ENCODE results near the gene NBEAL1. TPM values are rescaled to one million over a fixed set of nuclear protein-coding genes. Genes with fewer than 3 reads are reported as not detected.
"Not testable (repeated sequence)": the region's sequence is repeated elsewhere in the genome, so short reads cannot be mapped to it uniquely, and the experiment has no call there.

NBEAL1 gene
- total and polyA plus RNA-seq, 7 experiments from 2014 or later: 6.2 to 15.9 (median 11.8) TPM

DNA sequence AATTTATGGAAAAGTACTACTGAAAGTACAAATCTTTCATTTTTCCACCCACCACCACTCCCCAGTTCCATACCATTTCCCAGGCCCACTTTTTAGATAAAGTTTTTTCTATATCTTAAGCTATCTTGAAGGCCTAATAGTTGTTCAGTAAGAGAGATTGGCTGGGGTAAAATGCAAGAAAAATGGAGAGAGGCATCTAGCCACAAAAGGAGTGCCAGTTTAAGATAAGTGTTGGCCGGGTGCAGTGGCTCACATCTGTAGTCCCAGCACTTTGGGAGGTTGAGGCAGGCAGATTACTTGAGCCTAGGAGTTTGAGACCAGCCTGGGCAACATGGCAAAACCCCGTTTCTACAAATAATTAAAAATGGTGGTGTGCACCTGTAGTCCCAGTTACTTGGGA lies 28.6 kb downstream of the NBEAL1 start:
- H3K36me3 ChIP-seq (ENCODE audit: control insufficient read depth in 2 of 3, insufficient read depth in 3 of 3, low read length in 3 of 3): peaks cover 0 to 4% (median 0%) of the 10 kb centered on the region in 3 experiments
- no peak for ATAC-seq
- Mint-ChIP-seq H3K4me3 (no peak overlapping the region), H3K27ac (no peak overlapping the region), H3K4me1 (no peaks in the 10 kb centered on the region), H3K36me3 (peaks cover 11 to 55% (median 29%) of the 10 kb centered on the region in 5 donors), H3K9me3 (no peaks in the 10 kb centered on the region), H3K27me3 (no peaks in the 10 kb centered on the region)
- H3K4me3 ChIP-seq (ENCODE audit: low read length): no peak overlapping the region
- H3K27ac ChIP-seq (ENCODE audit: low read depth, low read length): no peak overlapping the region
- no peak for DNase-seq
- intact Hi-C loops (cut with micrococcal nuclease): no loop called here
- H3K9me3 ChIP-seq (ENCODE audit: control insufficient read depth in 2 of 3, low read length in 3 of 3): no peaks in the 10 kb centered on the region
- no peaks in the 10 kb centered on the region for H3K4me1 ChIP-seq (ENCODE audit: control insufficient read depth in 2 of 2, insufficient read depth in 2 of 2, low read length in 2 of 2)
- ChIA-PET CTCF (no interaction called here), POLR2A (no interaction called here)
- H3K27me3 ChIP-seq (ENCODE audit: control insufficient read depth in 2 of 2, insufficient read depth in 2 of 2, low read length in 2 of 2): no peaks in the 10 kb centered on the region

DNA sequence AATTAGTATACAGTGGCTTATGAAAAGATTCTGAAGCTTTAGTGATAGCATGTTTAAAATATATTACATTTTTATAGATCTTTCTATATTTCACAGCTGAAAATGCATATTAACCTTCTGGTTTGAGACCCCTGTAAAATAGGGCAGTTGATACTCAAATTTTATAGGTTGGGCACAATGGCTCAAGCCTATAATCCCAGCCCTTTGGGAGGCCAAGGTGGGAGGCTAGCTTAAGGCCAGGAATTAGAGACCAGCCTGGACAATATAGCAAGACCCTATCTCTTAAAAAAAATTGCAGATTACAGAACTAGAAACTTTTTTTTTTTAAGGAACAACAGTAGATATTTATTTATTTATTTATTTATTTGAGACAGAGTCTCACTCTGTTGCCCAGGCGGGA lies 31.2 kb downstream of the NBEAL1 start:
- H3K27ac Mint-ChIP-seq: no peak overlapping the region
- POLR2A ChIA-PET: interaction anchor here (0.6 kb wide), 1 partner anchor 1742 kb away, joined by 5 read pairs; no protein-coding TSS in a partner anchor
- no peak for DNase-seq
- Histone ChIP-seq H3K27ac (ENCODE audit: low read depth, low read length) (no peak overlapping the region), H3K4me3 (ENCODE audit: low read length) (no peak overlapping the region), H3K9me3 (ENCODE audit: control insufficient read depth in 2 of 3, low read length in 3 of 3) (no peaks in the 10 kb centered on the region), H3K36me3 (ENCODE audit: control insufficient read depth in 2 of 3, insufficient read depth in 3 of 3, low read length in 3 of 3) (peaks cover 0 to 6% (median 0%) of the 10 kb centered on the region in 3 experiments), H3K27me3 (ENCODE audit: control insufficient read depth in 2 of 2, insufficient read depth in 2 of 2, low read length in 2 of 2) (no peaks in the 10 kb centered on the region), H3K4me1 (ENCODE audit: control insufficient read depth in 2 of 2, insufficient read depth in 2 of 2, low read length in 2 of 2) (no peaks in the 10 kb centered on the region)
- no peaks in the 10 kb centered on the region for H3K4me1 Mint-ChIP-seq
- no peaks in the 10 kb centered on the region for H3K27me3 Mint-ChIP-seq
- H3K36me3 Mint-ChIP-seq: peaks cover 5 to 48% (median 34%) of the 10 kb centered on the region in 5 donors
- H3K9me3 Mint-ChIP-seq: no peaks in the 10 kb centered on the region
- no peak for ATAC-seq
- H3K4me3 Mint-ChIP-seq: no peak overlapping the region
- CTCF ChIA-PET: no interaction called here
- intact Hi-C loops (cut with micrococcal nuclease): no loop called here

DNA sequence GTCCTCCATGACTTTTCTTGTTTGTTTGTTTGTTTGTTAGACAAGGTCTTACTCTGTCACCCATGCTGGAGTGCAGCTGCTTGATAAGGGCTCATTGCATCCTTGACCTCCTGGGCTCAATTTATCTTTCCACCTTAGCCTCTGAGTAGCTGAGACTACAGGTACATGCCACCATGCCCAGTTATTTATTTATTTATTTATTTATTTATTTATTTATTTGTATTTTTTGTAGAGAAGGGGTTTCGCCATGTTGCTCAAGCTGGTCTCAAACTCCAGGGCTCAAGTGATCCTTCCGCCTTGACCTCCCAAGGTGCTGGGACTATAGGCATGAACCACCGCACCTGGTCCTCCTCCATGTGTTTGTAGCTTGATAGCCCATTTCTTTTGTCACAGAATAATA lies 37.9 kb downstream of the NBEAL1 start:
- ATAC-seq (no peak), DNase-seq (no peak)
- no peaks in the 10 kb centered on the region for H3K9me3 ChIP-seq (ENCODE audit: control insufficient read depth in 2 of 3, low read length in 3 of 3)
- no peaks in the 10 kb centered on the region for H3K9me3 Mint-ChIP-seq
- ChIA-PET CTCF (no interaction called here), POLR2A (no interaction called here)
- intact Hi-C loops (cut with micrococcal nuclease): no loop called here
- no peaks in the 10 kb centered on the region for H3K4me1 Mint-ChIP-seq
- no peaks in the 10 kb centered on the region for H3K27me3 ChIP-seq (ENCODE audit: control insufficient read depth in 2 of 2, insufficient read depth in 2 of 2, low read length in 2 of 2)
- H3K27me3 Mint-ChIP-seq: no peaks in the 10 kb centered on the region
- H3K27ac Mint-ChIP-seq: no peak overlapping the region
- H3K4me1 ChIP-seq (ENCODE audit: control insufficient read depth in 2 of 2, insufficient read depth in 2 of 2, low read length in 2 of 2): no peaks in the 10 kb centered on the region
- H3K36me3 Mint-ChIP-seq: peaks cover 2 to 40% (median 21%) of the 10 kb centered on the region in 5 donors
- H3K4me3 ChIP-seq (ENCODE audit: low read length): no peak overlapping the region
- H3K36me3 ChIP-seq (ENCODE audit: control insufficient read depth in 2 of 3, insufficient read depth in 3 of 3, low read length in 3 of 3): peaks cover 0 to 7% (median 0%) of the 10 kb centered on the region in 3 experiments
- H3K4me3 Mint-ChIP-seq: no peak overlapping the region
- no peak overlapping the region for H3K27ac ChIP-seq (ENCODE audit: low read depth, low read length)

DNA sequence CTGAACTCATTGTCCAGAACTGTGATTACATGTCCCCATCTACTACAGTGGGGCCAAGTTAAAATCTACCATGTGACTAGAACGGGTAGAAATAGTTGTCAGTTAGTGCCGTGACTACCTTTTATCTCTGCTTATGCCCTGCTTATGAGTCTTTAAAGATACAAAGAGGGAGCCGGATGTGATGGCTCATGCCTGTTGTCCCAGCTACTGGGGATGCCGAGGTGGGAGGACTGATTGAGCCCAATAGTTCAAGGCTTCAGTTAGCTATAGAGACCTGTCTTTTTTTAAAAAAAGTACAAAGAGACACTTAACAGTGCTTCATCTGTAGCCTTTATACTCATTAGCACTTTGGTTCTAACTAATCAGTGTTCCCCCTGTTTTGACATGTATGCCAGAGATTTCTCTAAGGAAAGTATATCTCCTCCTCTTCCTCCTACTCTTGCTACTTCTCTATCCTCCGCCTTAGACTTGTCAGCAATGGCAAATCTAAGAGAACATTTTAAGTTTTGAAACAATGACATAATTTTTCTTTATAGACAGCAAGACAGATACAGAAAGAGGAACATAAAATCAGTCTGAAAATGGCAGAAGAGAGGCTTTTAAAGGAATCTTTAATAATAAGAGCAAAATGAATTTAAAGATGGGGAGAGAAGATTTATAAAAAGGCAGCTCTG lies 45.0 kb downstream of the NBEAL1 start:
- DNase-seq (no peak), ATAC-seq (no peak)
- Mint-ChIP-seq H3K4me1 (no peaks in the 10 kb centered on the region), H3K27me3 (no peaks in the 10 kb centered on the region), H3K36me3 (peaks cover 5 to 49% (median 34%) of the 10 kb centered on the region in 5 donors), H3K9me3 (no peaks in the 10 kb centered on the region), H3K27ac (no peak overlapping the region), H3K4me3 (no peak overlapping the region)
- ChIA-PET CTCF (no interaction called here), POLR2A (no interaction called here)
- intact Hi-C loops (cut with micrococcal nuclease): no loop called here
- H3K9me3 ChIP-seq (ENCODE audit: control insufficient read depth in 2 of 3, low read length in 3 of 3): no peaks in the 10 kb centered on the region
- no peak overlapping the region for H3K27ac ChIP-seq (ENCODE audit: low read depth, low read length)
- no peak overlapping the region for H3K4me3 ChIP-seq (ENCODE audit: low read length)
- peaks cover 4 to 6% (median 4%) of the 10 kb centered on the region in 3 experiments for H3K36me3 ChIP-seq (ENCODE audit: control insufficient read depth in 2 of 3, insufficient read depth in 3 of 3, low read length in 3 of 3)
- H3K27me3 ChIP-seq (ENCODE audit: control insufficient read depth in 2 of 2, insufficient read depth in 2 of 2, low read length in 2 of 2): no peaks in the 10 kb centered on the region
- no peaks in the 10 kb centered on the region for H3K4me1 ChIP-seq (ENCODE audit: control insufficient read depth in 2 of 2, insufficient read depth in 2 of 2, low read length in 2 of 2)

DNA sequence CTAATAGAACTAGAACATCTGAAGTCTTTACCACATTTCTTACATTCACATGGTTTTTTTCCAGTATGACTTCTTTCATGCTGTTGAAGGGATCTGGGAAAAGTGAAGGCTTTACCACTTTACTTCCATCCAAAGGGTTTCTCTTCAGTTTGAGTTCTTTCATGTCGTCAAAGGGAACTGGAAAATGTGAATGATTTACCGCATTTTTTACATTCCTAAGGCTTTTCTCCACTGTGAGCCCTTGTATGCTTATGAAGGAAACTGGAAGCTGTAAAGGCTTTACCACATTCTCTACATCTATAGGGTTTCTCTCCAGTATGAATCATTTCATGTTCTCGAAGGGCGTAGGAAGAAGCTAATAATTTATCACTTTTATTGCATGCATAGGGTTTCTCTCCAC lies 46.7 kb downstream of the NBEAL1 start:
- ChIA-PET POLR2A (no interaction called here), CTCF (no interaction called here)
- ATAC-seq (no peak), DNase-seq (no peak)
- no peak overlapping the region for H3K27ac Mint-ChIP-seq
- intact Hi-C loops (cut with micrococcal nuclease): no loop called here
- H3K4me1 ChIP-seq (ENCODE audit: control insufficient read depth in 2 of 2, insufficient read depth in 2 of 2, low read length in 2 of 2): no peaks in the 10 kb centered on the region
- no peak overlapping the region for H3K4me3 ChIP-seq (ENCODE audit: low read length)
- no peaks in the 10 kb centered on the region for H3K27me3 Mint-ChIP-seq
- H3K36me3 Mint-ChIP-seq: peaks cover 5 to 56% (median 35%) of the 10 kb centered on the region in 5 donors
- H3K27me3 ChIP-seq (ENCODE audit: control insufficient read depth in 2 of 2, insufficient read depth in 2 of 2, low read length in 2 of 2): no peaks in the 10 kb centered on the region
- H3K4me3 Mint-ChIP-seq: no peak overlapping the region
- H3K4me1 Mint-ChIP-seq: no peaks in the 10 kb centered on the region
- peaks cover 4 to 6% (median 4%) of the 10 kb centered on the region in 3 experiments for H3K36me3 ChIP-seq (ENCODE audit: control insufficient read depth in 2 of 3, insufficient read depth in 3 of 3, low read length in 3 of 3)
- H3K9me3 ChIP-seq (ENCODE audit: control insufficient read depth in 2 of 3, low read length in 3 of 3): no peaks in the 10 kb centered on the region
- no peak overlapping the region for H3K27ac ChIP-seq (ENCODE audit: low read depth, low read length)
- peaks cover 0 to 6% (median 0%) of the 10 kb centered on the region in 11 donors for H3K9me3 Mint-ChIP-seq

DNA sequence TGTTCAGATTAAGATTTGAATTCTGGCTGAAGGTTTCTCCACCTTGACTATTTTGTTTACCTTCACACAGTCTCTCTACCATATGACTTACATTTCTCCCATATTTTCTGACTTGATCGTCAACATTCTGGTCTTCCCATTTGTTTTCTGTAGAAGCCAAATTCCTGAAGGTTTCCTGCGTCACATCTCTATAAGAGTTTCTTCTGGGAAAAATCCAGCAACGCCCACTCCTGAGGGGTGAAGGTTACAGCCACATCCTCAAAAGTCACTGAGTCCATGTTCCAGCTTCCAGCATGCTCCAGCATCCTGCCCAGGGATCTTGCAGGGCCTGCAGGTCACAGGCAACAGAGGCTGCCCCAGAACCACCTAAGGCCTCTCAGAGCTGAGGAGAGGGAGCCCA lies 47.5 kb downstream of the NBEAL1 start:
- H3K27ac Mint-ChIP-seq: no peak overlapping the region
- ATAC-seq (no peak), DNase-seq (no peak)
- H3K4me1 Mint-ChIP-seq: no peaks in the 10 kb centered on the region
- no peak overlapping the region for H3K4me3 ChIP-seq (ENCODE audit: low read length)
- ChIA-PET POLR2A (no interaction called here), CTCF (no interaction called here)
- H3K36me3 ChIP-seq (ENCODE audit: control insufficient read depth in 2 of 3, insufficient read depth in 3 of 3, low read length in 3 of 3): peaks cover 4 to 6% (median 4%) of the 10 kb centered on the region in 3 experiments
- no peaks in the 10 kb centered on the region for H3K27me3 Mint-ChIP-seq
- H3K4me1 ChIP-seq (ENCODE audit: control insufficient read depth in 2 of 2, insufficient read depth in 2 of 2, low read length in 2 of 2): no peaks in the 10 kb centered on the region
- no peaks in the 10 kb centered on the region for H3K9me3 ChIP-seq (ENCODE audit: control insufficient read depth in 2 of 3, low read length in 3 of 3)
- peaks cover 5 to 56% (median 33%) of the 10 kb centered on the region in 5 donors for H3K36me3 Mint-ChIP-seq
- no peaks in the 10 kb centered on the region for H3K27me3 ChIP-seq (ENCODE audit: control insufficient read depth in 2 of 2, insufficient read depth in 2 of 2, low read length in 2 of 2)
- peaks cover 0 to 8% (median 0%) of the 10 kb centered on the region in 11 donors for H3K9me3 Mint-ChIP-seq
- no peak overlapping the region for H3K4me3 Mint-ChIP-seq
- intact Hi-C loops (cut with micrococcal nuclease): no loop called here
- H3K27ac ChIP-seq (ENCODE audit: low read depth, low read length): no peak overlapping the region

DNA sequence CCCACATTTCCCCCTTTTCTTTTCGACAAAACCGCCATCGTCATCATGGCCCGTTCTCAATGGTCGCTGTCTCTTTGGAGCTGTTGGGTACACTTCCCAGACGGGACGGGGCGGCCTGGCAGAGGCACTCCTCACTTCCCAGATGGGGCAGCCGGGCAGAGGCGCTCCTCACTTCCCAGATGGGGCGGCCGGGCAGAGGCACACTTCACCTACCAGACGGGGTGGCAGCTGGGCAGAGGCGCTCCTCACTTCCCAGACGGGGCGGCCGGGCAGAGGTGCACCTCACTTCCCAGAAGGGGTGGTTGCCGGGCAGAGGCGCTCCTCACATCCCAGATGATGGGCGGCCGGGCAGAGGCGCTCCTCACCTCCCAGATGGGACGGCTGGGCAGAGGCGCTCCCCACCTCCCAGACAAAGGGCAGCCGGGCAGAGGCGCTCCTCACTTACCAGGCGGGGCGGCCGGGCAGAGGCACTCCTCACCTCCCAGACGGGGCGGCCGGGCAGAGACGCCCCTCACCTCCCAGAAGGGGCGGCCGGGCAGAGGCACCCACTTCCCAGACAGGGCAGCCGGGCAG lies 51.9 kb downstream of the NBEAL1 start:
- intact Hi-C loops (cut with micrococcal nuclease): not testable (repeated sequence)

More for the DNA sequence above, 51.9 kb downstream of the NBEAL1 start:
- H3K4me1 Mint-ChIP-seq; POLR2A ChIA-PET; CTCF ChIA-PET; H3K4me1 ChIP-seq (ENCODE audit: control insufficient read depth in 2 of 2, insufficient read depth in 2 of 2, low read length in 2 of 2); H3K27me3 ChIP-seq (ENCODE audit: control insufficient read depth in 2 of 2, insufficient read depth in 2 of 2, low read length in 2 of 2); H3K9me3 ChIP-seq (ENCODE audit: control insufficient read depth in 2 of 3, low read length in 3 of 3); DNase-seq; H3K4me3 Mint-ChIP-seq; ATAC-seq; H3K27ac ChIP-seq (ENCODE audit: low read depth, low read length); H3K27ac Mint-ChIP-seq; H3K27me3 Mint-ChIP-seq; H3K4me3 ChIP-seq (ENCODE audit: low read length); H3K36me3 ChIP-seq (ENCODE audit: control insufficient read depth in 2 of 3, insufficient read depth in 3 of 3, low read length in 3 of 3): not testable (repeated sequence)
- Mint-ChIP-seq H3K36me3 (peaks cover 7 to 52% (median 32%) of the 10 kb centered on the region in 5 donors), H3K9me3 (peaks cover 0 to 12% (median 0%) of the 10 kb centered on the region in 11 donors)
